Mucosa of rectum (tissue), 2 donors: ENCODE results near the gene CUX1.

Source experiments
- H3K27ac ChIP-seq, 2 donors: one replicate each; pipeline ENCODE4 v1.7.0; 2013; ENCODE audit warnings: inconsistent platforms in 2 of 2, low read depth in 2 of 2, low read length in 2 of 2
- H3K27me3 ChIP-seq, 2 donors: one replicate each; pipeline ENCODE4 v1.7.0; 2013; ENCODE audit warnings: low read length in 2 of 2; ENCODE audit not compliant: control insufficient read depth in 2 of 2, insufficient read depth in 2 of 2
- H3K36me3 ChIP-seq, 2 donors: one replicate each; pipeline ENCODE4 v1.7.0; 2013; ENCODE audit warnings: low read length in 2 of 2; ENCODE audit not compliant: control insufficient read depth in 2 of 2, insufficient read depth in 2 of 2
- H3K4me1 ChIP-seq, 2 donors: one replicate each; pipeline ENCODE4 v1.7.0; 2013; ENCODE audit warnings: low read length in 2 of 2, mild to moderate bottlenecking in 1 of 2; ENCODE audit not compliant: control insufficient read depth in 2 of 2, insufficient read depth in 2 of 2
- H3K4me3 ChIP-seq, 2 donors: one replicate each; pipeline ENCODE4 v1.7.0; 2013; ENCODE audit warnings: low read length in 2 of 2
- H3K9ac ChIP-seq, 2 donors: one replicate each; pipeline ENCODE4 v1.7.0; 2013; ENCODE audit warnings: low read length in 2 of 2, low read depth in 1 of 2, mild to moderate bottlenecking in 1 of 2
- H3K9me3 ChIP-seq, 2 donors: one replicate each; pipeline ENCODE4 v1.7.0; 2013; ENCODE audit warnings: low read length in 2 of 2; ENCODE audit not compliant: control insufficient read depth in 2 of 2
- donor health status: healthy.
- donor health status: Normal muscosa, but diverticular disease.

Gene CUX1

DNA sequence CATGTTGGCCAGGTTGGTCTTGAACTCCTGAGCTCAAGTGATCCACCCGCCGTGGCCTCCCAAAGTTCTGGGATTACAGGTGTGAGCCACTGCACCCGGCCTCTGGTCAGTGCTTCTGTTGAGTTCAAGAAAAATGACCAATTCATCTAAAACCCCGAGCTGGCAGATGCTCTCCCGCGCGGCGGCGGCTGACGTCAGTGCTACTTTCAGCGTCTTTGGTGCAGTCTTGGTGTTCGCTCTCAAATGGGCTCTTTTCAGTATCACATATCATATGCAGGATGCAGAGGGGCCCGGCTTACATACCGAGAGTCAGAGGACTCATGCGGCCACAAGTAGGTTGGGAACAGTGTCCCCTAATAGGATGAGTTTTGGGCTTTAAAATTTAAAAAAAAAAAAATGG is 125.9 kb downstream of the CUX1 start:
- Histone ChIP-seq H3K36me3 (no peaks in the 10 kb centered on the region), H3K9ac (no peak overlapping the region), H3K9me3 (no peaks in the 10 kb centered on the region), H3K27ac (no peak overlapping the region), H3K27me3 (no peaks in the 10 kb centered on the region), H3K4me3 (no peak overlapping the region), H3K4me1 (peaks cover 27 to 30% of the 10 kb centered on the region in 2 donors)

DNA sequence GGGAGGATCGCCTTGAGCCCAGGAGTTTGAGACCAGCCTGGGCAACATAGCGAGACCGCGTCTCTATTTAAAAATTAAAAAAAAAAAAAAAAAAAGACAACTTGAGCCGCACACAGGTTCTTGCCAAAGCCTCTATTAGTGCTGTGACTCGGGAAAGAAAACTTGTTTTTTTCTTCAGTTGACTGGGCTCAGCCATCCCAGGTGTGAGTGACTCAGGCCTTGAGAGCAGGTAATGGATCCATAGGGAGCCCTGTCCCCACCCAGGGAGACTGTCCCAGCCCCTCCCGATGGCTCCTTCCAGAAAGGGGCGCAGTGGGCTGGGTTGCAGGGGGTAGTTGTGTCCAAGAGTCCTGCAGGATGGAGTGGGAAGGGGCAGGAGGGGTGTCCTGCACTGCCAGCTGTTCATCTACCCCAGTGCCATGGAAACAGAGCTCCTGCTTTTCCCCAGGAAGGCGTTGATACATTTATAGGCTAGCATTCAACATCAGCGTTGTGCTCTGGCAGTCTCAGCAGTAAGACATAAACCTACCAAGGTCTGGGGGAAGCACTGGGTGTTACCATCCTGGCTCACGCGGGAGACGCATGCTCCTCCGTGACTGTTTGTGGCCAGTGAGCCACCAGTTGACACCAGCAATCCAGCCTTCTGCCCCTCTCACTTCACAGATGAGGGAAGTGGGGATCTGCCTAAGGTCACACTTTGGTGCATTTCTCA is 126.6 kb downstream of the CUX1 start:
- Histone ChIP-seq H3K9ac (no peak overlapping the region), H3K4me1 (peaks cover 27 to 30% of the 10 kb centered on the region in 2 donors), H3K27me3 (no peaks in the 10 kb centered on the region), H3K9me3 (no peaks in the 10 kb centered on the region), H3K27ac (no peak overlapping the region), H3K4me3 (no peak overlapping the region), H3K36me3 (no peaks in the 10 kb centered on the region)

DNA sequence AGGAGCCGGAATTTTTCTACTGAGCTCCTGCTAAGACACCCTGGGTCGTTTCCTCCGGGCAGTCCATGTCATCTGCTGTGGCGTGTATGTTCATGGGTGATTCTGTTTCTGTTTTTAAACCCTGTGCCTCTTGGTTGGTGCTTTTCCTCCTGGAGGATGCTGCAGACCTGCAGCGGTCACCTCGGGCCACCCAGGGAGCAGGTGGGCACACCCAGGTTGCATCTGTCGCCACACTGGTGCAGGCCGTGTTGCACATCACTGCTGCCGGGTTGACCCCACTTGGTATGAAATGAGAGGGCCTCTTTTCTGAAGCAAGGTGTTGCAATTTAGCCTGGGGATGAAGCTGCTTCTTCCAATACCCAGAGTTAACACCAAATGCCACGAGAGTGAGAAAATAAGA is 127.2 kb downstream of the CUX1 start:
- Histone ChIP-seq H3K9me3 (no peaks in the 10 kb centered on the region), H3K4me3 (no peak overlapping the region), H3K27me3 (no peaks in the 10 kb centered on the region), H3K27ac (no peak overlapping the region), H3K4me1 (peaks cover 27 to 30% of the 10 kb centered on the region in 2 donors), H3K9ac (no peak overlapping the region), H3K36me3 (no peaks in the 10 kb centered on the region)

DNA sequence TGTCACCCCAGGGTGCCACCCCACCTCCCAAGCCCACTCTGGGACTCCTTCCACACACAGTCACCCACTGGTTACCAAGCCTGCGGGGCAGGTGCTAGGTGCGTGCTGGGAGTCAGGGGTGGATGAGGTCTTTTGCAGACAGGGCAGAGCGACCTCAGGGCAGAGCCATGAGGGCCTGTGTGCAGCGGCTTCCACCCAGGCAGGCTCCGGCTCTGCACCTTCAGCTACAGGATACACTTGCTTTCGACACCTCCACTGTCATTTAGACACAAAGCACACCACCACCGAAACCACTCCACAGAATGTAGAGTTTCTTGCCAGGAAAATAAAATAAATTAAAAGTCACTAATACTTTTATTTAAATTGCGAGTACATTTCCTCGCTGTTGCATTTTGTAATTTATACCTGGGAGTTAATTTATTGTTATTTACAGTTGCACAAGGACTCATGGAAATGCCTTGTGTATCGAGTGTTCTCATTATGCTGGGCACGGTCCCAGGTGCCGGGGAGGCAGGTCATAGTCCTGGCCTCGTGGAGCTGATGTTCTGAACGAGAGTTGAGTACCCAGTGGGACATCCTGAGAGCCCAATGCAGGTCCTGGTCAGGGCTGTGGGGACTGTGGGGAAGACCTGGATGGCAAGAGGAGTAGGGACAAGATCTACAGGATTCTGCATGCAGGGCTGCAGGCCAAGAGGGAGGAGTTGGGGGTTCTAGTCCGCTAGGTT is 127.8 kb downstream of the CUX1 start:
- H3K27ac ChIP-seq: no peak overlapping the region
- H3K9ac ChIP-seq: no peak overlapping the region
- no peak overlapping the region for H3K4me3 ChIP-seq
- peaks cover 27 to 30% of the 10 kb centered on the region in 2 donors for H3K4me1 ChIP-seq
- H3K27me3 ChIP-seq: no peaks in the 10 kb centered on the region
- H3K9me3 ChIP-seq: no peaks in the 10 kb centered on the region
- H3K36me3 ChIP-seq: no peaks in the 10 kb centered on the region

DNA sequence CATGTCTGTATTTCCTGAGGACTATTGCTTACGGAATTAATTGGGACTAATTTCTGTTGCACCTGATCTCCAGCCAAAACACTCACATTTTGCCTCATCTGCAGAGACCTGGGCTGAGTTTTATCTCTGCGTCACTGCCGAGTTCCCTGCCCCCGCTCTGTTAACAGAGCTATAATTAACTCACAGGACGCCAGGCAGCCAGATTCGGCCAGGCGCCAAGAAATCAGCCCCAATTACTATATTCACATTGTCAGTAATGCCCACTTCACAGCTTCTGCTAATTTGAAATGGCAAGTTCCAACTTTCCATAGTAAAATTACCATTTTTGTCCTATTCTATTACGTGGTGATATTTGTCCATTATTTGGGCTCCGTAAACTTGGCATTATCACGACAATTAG is 130.5 kb downstream of the CUX1 start:
- Histone ChIP-seq H3K27ac (no peak overlapping the region), H3K4me1 (peaks cover under 1 to 8% of the 10 kb centered on the region in 2 donors), H3K36me3 (no peaks in the 10 kb centered on the region), H3K9ac (no peak overlapping the region), H3K9me3 (no peaks in the 10 kb centered on the region), H3K4me3 (no peak overlapping the region), H3K27me3 (no peaks in the 10 kb centered on the region)

DNA sequence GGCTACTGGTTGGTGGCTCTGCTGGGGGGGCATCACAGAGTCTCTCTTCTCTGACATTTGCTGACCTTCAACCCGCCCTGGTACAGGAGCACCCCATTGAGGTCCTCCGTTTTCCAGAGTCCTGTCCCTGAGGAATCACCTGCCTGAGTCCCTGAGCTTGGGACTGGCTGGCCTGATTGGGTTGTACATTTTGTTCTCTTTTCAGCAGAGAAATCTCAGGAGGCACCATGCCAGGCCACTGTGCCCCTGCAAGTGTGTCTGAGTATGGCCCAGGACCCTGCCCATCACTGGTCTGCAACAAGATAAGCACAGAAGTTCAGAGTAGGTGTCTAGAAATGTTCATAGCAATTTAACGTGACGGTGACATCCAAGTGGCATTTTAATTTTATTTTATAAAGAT is 131.2 kb downstream of the CUX1 start:
- no peak overlapping the region for H3K27ac ChIP-seq
- no peaks in the 10 kb centered on the region for H3K36me3 ChIP-seq
- H3K4me1 ChIP-seq: peaks cover 0 to 4% of the 10 kb centered on the region in 2 donors
- no peaks in the 10 kb centered on the region for H3K9me3 ChIP-seq
- H3K27me3 ChIP-seq: no peaks in the 10 kb centered on the region
- H3K4me3 ChIP-seq: no peak overlapping the region
- H3K9ac ChIP-seq: no peak overlapping the region

DNA sequence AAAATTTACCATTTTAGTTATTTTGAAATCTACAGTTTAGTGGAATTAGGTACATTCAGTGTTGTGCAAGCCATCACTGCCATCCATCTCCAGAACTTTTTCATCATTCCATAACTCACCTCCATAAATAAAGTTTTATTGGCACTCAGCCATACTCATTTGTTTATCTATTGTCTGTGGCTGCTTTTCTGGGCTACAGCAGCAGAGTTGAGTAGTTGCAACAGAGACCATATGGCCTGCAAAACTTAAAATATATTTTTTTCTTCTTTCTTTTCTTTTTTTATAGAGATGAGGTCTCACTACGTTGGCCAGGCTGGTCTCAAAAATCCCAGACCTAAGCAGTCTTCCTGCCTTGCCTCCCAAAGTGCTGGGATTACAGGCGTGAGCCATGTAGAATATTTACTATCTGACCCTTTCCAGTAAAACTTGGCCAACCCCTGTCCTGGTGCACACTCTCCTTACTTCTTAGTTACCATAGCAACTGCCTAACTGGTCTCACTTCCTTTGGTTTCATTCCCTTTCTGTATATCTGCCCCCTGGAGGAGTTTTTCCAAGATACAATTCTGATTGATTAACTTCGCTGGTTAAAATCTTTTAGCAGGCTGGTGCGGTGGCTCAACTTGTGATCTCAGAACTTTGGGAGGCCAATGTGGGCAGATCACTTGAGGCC is 133.2 kb downstream of the CUX1 start:
- no peaks in the 10 kb centered on the region for H3K4me1 ChIP-seq
- no peak overlapping the region for H3K27ac ChIP-seq
- no peak overlapping the region for H3K9ac ChIP-seq
- no peaks in the 10 kb centered on the region for H3K27me3 ChIP-seq
- H3K4me3 ChIP-seq: no peak overlapping the region
- H3K9me3 ChIP-seq: no peaks in the 10 kb centered on the region
- no peaks in the 10 kb centered on the region for H3K36me3 ChIP-seq

DNA sequence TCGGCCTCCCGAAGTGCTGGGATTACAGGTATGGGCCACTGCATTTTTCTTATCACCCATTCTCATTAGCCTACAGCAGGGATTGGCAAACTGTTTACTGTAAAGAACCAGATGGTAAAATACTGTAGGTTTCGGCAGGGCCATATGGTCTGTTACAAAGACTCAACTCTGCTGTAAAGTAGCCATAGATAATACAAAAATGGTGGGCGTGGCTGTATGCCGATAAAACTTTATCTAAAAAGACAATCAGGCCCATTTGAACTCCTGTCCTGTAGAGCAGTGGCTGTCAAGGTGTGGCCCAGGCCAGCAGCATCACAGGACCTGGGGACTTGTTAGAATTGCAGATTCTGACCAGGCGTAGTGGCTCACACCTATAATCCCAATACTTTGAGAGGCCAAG is 134.3 kb downstream of the CUX1 start:
- Histone ChIP-seq H3K27me3 (no peaks in the 10 kb centered on the region), H3K9ac (no peak overlapping the region), H3K4me3 (no peak overlapping the region), H3K4me1 (no peaks in the 10 kb centered on the region), H3K9me3 (no peaks in the 10 kb centered on the region), H3K27ac (no peak overlapping the region), H3K36me3 (no peaks in the 10 kb centered on the region)

DNA sequence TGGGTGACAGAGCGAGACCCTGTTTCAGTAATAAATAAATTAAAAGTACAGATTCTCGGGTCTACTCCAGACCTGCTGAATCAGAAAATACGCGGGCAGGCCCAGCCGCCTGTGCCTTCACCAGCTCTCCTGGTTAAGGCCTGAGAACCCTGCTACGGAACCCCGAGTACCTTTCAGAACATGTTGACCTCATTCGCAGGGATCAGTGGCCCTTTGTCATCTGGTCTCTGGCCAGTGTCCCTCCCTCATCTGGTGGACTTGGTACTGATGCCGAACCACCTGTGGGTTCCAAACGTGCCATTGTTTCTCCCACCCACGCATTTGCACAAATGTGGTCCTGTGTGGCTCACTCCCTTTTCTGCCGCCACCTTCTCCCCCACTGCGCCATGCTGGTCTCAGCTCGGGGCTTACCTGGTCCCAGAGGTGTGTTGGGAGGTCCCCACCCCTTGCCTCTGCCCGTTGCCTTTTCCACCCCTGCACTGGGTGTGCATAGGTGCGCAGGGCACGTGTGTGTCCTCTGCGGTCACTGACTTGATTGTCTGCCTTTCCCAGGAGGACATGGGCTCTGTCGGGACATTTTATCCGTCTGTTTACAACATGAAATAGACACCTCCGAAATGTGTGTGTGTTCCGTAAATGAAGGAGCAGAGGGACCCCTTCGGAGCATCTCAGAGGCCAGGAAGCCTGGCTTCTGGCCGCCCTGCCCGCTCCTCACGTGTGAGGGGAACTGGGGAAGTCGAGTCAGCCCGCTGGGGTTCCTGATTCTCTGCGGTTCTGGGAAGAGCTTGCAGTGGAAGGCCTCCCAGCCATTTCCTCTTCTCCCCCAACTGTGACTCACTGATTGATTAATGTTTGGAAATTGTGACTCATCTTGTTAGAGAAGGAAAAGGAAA is 135.2 kb downstream of the CUX1 start:
- Histone ChIP-seq H3K4me1 (no peaks in the 10 kb centered on the region), H3K4me3 (no peak overlapping the region), H3K36me3 (no peaks in the 10 kb centered on the region), H3K27me3 (no peaks in the 10 kb centered on the region), H3K27ac (peak overlapping the region in 1 of 2 donors; percentile 4), H3K9me3 (no peaks in the 10 kb centered on the region), H3K9ac (no peak overlapping the region)
